ENCODE results near the gene PRR30.

DNA sequence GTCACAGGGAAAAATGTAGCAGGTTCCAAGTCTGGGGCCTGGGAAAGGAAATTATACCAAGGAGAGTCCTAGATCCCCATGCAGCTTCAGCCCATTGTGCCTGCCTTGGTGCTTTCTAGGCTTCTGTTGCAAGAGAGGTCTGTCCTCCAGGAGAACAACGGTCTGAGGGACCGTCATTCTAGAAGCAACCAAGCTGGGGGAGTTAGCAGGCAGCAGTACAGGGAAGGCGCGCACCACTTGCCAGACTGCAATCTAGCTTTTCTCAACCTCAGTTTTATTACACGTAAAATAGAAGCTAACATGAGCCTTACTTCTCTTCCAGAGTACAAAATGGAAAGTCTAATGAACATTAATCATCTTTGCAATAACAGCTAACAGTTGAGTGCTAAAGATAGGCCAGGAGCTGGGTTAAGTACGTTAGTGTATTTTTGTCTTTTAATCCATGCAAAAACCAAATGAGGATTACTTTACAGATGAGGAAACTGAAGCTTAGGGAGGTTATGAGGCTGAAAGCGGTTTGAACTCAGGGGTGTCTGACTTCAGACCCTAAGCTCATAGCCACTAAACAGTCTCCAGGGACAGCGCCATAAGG, 11.5 kb upstream of the PRR30 start:
- TF ChIP-seq, protein P1, sequence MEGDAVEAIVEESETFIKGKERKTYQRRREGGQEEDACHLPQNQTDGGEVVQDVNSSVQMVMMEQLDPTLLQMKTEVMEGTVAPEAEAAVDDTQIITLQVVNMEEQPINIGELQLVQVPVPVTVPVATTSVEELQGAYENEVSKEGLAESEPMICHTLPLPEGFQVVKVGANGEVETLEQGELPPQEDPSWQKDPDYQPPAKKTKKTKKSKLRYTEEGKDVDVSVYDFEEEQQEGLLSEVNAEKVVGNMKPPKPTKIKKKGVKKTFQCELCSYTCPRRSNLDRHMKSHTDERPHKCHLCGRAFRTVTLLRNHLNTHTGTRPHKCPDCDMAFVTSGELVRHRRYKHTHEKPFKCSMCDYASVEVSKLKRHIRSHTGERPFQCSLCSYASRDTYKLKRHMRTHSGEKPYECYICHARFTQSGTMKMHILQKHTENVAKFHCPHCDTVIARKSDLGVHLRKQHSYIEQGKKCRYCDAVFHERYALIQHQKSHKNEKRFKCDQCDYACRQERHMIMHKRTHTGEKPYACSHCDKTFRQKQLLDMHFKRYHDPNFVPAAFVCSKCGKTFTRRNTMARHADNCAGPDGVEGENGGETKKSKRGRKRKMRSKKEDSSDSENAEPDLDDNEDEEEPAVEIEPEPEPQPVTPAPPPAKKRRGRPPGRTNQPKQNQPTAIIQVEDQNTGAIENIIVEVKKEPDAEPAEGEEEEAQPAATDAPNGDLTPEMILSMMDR (optimal IDR thresholded peaks at IDR 0.05 in 1 of 3, IDR thresholded peaks at IDR 0.05 in 1 of 3, conservative IDR thresholded peaks at IDR 0.05 in 1 of 3; ENCODE audit: extremely low read depth in 1 of 3, insufficient read depth in 2 of 3, low read length in 3 of 3), result no peak
- no peak for TF ChIP-seq EZH2 (IDR thresholded peaks at IDR 0.05; ENCODE audit: low read length)
